Uterus (tissue), 2 donors: ENCODE results near the gene NTRK3.

Experiments used
- POLR2A ChIP-seq, 2 donors: fragments of 450-650 bp; IDR thresholded peaks; one replicate each; pipeline ENCODE4 v1.6.1; 2016; ENCODE audit warnings: antibody characterized with exemption in 2 of 2, mild to moderate bottlenecking in 1 of 2, moderate library complexity in 1 of 2
- TF ChIP-seq, protein P1 (sequence below), 4 experiments: fragments of 200-600 bp in 2 of 4; fragments of 450-650 bp in 2 of 4; sonication (generic) in 2 of 4; IDR thresholded peaks; one replicate each; pipeline ENCODE4 v1.5.1; 2016 to 2019; ENCODE audit warnings: antibody characterized with exemption in 4 of 4, mild to moderate bottlenecking in 2 of 4, moderate library complexity in 1 of 4

- no peak for TF ChIP-seq POLR2A (IDR thresholded peaks at IDR 0.05)
- TF ChIP-seq, protein P1, sequence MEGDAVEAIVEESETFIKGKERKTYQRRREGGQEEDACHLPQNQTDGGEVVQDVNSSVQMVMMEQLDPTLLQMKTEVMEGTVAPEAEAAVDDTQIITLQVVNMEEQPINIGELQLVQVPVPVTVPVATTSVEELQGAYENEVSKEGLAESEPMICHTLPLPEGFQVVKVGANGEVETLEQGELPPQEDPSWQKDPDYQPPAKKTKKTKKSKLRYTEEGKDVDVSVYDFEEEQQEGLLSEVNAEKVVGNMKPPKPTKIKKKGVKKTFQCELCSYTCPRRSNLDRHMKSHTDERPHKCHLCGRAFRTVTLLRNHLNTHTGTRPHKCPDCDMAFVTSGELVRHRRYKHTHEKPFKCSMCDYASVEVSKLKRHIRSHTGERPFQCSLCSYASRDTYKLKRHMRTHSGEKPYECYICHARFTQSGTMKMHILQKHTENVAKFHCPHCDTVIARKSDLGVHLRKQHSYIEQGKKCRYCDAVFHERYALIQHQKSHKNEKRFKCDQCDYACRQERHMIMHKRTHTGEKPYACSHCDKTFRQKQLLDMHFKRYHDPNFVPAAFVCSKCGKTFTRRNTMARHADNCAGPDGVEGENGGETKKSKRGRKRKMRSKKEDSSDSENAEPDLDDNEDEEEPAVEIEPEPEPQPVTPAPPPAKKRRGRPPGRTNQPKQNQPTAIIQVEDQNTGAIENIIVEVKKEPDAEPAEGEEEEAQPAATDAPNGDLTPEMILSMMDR (IDR thresholded peaks at IDR 0.05): no peak
These were observed 55.3 kb downstream of the NTRK3 start for GRCh38 chr15:88201207-88201606.
